NCI-H2196 (cell line): Measurements from ENCODE around the gene SSTR4.
"Not testable (repeated sequence)": the region's sequence is repeated elsewhere in the genome, so short reads cannot be mapped to it uniquely, and the experiment has no call there.

Source experiments
- DNase-seq: peaks from one replicate; lab custom pipeline; 2025; ENCODE audit not compliant: unreplicated experiment; lab: John Stamatoyannopoulos, UW

The SSTR4 gene

GRCh38 chr20:23034721-23035671 is at the start of gene SSTR4:
Gene SSTR4, plus strand, starts transcription at chr20:23035312. Its CDS starts 172 bp downstream, at chr20:23035484.
- DNase-seq, result no peak

GRCh38 chr20:22986601-22987000 is 48.5 kb upstream of the SSTR4 start:
- DNase-seq, result no peak

GRCh38 chr20:22991424-22991823 is 43.7 kb upstream of the SSTR4 start:
- not testable (repeated sequence) for DNase-seq

GRCh38 chr20:22993823-22994222 is 41.3 kb upstream of the SSTR4 start:
- DNase-seq, result no peak

GRCh38 chr20:22995923-22996322 is 39.2 kb upstream of the SSTR4 start:
- DNase-seq, result no peak

- no peak for DNase-seq
Observed at GRCh38 chr20:22998476-22998875, 36.6 kb upstream of the SSTR4 start.

GRCh38 chr20:22999756-23000155 is 35.4 kb upstream of the SSTR4 start:
- no peak for DNase-seq

GRCh38 chr20:23000232-23000947 is 34.7 kb upstream of the SSTR4 start:
- no peak for DNase-seq

GRCh38 chr20:23002276-23002675 is 32.8 kb upstream of the SSTR4 start:
- DNase-seq, result no peak

- no peak for DNase-seq
Observed at GRCh38 chr20:23003077-23003635, 32.0 kb upstream of the SSTR4 start.

GRCh38 chr20:23003881-23004460 is 31.1 kb upstream of the SSTR4 start:
- DNase-seq, result no peak

GRCh38 chr20:23005776-23006175 is 29.3 kb upstream of the SSTR4 start:
- no peak for DNase-seq

- no peak for DNase-seq
Observed at GRCh38 chr20:23007462-23007861, 27.6 kb upstream of the SSTR4 start.

GRCh38 chr20:23007886-23008655 is 27.0 kb upstream of the SSTR4 start:
- no peak for DNase-seq

GRCh38 chr20:23008667-23009066 is 26.4 kb upstream of the SSTR4 start:
- no peak for DNase-seq

- no peak for DNase-seq
Observed at GRCh38 chr20:23009636-23010035, 25.5 kb upstream of the SSTR4 start.

- no peak for DNase-seq
Observed at GRCh38 chr20:23010096-23010495, 25.0 kb upstream of the SSTR4 start.

- DNase-seq, result no peak
Observed at GRCh38 chr20:23011008-23011721, 23.9 kb upstream of the SSTR4 start.

- DNase-seq, result no peak
Observed at GRCh38 chr20:23013429-23013828, 21.7 kb upstream of the SSTR4 start.

GRCh38 chr20:23017516-23017915 is 17.6 kb upstream of the SSTR4 start:
- no peak for DNase-seq
